Dermis blood vessel endothelial cell (primary cell): ENCODE results near the gene KIF18A. TPM values are rescaled to one million over a fixed set of nuclear protein-coding genes. Genes with fewer than 3 reads are reported as not detected.
"Not testable (repeated sequence)": the region's sequence is repeated elsewhere in the genome, so short reads cannot be mapped to it uniquely, and the experiment has no call there.

Source experiments
- DNase-seq: peaks from one replicate; pipeline ENCODE4 v3.0.0; 2010
- total RNA-seq: library from RNA; depleted of rRNA; stranded (reverse); fragments of >200 nt; gene quantifications from 2 replicates; pipeline ENCODE4 v1.2.3, GENCODE V29; 2014

The KIF18A gene
- total RNA-seq, 1 donor from 2014 or later = 4.8 TPM

DNA sequence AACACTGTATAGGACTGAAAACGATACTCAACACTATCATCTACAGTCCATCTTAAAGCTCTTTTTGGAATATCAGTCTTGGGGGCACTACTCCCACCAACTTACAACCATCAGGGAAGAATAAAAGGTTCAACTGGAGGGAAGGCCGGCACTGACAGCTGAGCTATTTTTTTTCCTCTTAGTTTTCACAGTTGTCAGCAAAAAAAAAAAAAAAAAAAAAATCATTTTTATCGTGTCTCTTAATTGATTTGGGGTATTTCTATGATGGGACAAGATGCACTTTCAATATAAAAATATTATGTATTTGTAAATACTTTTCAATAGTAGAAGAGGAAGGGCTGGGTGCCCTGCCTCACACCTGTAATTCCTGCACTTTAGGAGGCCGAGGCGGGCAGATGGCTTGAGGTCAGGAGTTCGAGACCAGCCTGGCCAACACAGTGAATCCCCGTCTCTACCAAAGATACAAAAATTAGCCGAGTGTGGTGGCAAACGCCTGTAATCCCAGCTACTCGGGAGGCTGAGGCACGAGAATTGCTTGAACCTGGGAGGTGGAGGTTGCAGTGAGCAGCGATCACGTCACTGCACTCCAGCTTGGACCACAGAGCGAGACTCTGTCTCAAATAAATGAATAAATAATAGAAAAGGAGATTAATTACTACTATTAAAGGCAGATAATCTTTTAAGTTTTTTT, 1.5 kb downstream of the KIF18A start:
- no peak for DNase-seq

DNA sequence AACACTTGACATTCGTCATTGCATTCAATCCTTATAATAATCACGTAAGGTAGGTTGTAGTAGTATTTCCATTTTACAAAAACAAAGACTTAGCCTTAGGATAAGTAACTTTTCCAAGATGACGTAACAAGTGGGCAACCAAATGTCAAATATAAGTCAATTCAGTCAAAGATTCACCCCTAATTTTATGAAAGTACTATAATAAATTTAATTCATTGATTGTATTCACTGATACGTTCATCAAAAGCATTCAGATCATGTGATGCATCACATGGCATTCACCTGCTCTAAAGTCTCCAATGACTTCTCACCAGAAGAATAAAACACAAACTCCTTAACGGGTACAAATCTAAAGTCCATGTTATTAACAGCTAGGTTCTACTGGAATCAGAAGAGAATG, 2.1 kb downstream of the KIF18A start:
- no peak for DNase-seq

DNA sequence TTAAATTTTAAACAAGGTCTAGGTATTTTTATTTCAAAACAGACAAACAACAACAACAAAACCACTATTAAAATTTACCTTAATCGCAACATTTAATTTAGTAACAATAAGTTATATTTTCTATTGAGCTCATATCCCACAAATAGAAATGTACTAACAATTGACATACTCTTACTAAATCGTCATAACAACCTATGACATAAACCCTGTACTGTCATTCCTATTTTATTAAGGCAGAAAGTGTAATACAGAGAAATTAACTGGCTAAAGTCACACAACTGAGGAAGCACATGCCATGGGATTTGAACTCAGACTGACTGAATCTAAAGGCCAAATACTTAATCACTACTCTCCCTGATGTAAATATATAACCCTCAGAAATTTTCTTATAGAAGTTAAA, 3.0 kb downstream of the KIF18A start:
- no peak for DNase-seq

DNA sequence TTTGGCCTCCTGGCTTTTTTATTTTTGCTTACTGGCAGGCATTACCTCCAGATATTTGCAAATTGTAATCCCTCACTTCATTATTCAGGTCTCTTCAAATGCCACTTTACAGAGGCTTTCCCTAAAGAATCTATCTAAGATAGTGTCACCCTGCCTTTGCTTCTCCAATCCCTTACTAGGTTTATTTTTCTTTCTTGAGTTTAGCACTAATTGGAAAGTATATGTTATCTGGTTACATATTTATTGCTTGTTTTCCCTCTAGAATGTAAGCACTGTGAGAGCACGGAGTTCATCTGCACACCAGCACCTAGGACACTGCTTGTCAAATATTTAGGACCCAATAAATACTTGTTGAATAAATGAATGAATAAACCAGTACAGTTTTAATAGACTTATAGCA, 3.5 kb downstream of the KIF18A start:
- DNase-seq = no peak

DNA sequence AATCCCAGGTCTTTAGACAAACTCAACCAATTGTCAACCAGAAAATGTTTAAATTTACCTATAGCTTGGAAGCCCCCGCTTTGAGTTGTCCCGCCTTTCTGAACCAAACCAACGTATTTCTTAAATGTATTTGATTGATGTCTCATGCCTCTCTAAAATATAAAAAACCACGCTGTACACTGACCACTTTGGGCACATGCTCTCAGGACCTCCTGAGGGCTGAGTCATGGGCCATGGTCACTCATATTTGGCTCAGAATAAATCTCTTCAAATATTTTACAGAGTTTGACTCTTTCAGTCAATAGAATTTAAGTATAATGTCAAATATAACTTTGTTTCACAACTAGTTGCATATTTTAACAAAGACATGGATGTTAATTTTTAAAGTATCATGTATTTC, 5.7 kb downstream of the KIF18A start:
- not testable (repeated sequence) for DNase-seq

DNA sequence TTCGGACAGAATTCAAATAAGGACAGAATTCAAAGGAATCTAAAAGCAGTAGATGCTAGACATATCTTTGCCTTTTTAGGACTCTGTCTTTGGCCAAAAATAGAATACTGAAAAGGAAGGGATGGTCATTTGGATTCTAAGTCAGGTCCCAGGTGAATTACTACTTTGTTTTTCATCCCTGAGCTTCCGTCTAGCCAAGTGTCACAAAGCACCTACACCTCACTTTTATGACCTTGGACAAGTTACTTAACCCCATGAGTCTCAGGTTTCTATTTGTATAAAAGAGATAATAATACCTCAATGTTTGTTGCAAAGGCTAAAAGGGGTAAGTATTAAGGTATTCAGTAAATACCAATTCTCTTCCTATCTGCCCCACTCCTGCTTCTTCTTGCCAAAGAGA, 7.3 kb downstream of the KIF18A start:
- no peak for DNase-seq

DNA sequence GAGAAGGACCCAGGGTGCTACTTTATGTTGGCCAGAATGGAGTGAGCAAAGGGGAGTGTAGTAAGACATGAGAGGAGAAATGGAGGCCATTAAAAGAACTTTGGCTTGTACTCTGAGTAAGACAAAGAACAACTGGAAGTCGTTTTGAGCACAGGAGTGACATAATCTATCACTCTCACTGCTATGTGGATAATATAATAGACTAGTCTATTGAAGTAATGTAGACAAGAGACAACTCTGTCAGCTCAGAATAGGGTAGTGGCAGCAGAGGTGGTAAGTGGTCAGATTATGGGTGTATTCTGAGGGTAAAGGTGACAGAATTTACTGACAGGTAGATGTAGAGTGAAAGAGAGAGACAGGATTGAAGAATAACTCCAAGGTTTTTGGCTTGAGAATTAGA, 8.2 kb downstream of the KIF18A start:
- no peak for DNase-seq

DNA sequence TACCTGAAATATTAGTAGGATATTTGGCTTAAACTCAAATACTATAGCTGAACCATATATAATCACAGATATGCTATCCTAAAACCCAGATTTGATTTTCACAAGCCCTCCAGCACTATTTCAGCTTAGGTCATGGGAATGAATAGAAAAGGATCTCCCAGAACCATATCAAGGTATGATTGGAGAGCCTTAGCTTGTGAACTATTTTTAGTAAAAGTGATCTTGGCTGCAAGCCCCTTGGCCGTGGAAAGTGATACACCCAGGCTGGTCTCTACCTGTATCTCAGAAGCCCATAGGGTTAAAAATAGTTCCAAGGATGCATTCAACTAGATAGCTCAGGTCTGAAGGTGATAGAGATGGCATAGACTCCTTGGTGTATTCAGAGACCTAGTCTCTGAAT, 9.7 kb downstream of the KIF18A start:
- no peak for DNase-seq

DNA sequence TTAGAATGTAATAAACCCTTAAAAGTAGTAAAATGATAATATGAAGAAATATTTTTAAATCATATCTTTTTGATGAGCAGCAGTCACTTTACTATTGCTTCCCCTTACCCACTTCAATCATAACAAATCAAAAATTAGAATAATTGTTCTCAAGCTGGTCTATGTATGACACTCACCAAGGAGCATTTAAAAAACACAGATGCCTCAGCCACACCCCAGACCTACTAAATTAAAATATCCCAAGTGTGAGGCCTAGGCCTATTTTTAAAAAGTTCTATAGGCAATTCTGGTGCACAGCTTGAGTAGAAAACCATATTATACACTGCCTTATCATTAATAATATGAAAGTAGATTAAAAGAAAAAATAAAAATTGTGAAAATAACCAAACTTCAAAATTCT, 15.2 kb downstream of the KIF18A start:
- DNase-seq = no peak

DNA sequence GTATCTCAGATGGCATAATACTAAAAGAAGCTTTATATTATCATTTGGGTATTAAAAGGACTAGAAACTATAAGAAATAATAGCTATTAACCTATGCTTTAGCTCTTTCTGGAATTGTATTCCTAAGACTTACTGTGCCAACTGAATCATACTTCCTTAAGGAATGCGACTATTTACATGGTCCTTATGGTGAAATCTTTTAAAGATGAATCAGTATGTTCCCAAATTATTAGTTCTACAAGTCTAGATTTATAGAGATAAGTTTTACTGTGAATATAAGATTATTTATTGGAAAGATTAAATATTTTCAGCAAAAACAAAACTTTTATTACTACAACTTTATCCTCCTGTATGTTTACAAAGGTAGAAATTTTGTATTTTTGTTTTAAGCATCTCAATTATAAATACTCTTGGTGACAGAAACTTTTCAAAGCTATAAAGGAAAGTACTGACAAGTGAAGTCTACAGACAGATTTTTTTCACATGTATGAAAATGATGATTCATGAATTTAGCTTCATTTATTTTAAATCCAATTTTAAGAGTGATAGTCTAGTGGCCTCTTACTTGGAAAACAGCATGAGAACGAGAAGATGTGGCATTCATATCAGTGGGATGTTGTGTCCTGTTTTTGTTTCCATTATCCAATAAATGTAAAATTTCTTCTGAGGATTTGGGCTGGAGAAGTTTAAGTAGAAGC, 17.8 kb downstream of the KIF18A start:
- DNase-seq = peak; percentile 45

DNA sequence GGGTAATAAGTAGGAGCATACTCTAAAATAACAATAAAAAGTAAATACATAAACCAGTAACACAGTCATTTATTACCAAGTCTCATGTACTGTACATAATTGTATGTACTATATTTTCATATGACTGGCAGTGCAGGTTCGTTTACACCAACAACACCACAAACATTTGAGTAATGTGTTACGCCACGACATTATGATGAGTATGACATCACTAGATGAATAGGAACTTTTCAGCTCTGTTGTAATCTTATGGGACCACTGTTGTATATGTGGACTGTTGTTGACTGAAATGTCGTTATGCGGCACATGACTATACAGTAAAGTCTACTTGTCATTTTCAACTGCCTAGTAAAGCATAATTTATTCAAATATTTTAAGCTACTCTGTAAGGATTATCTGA, 18.6 kb downstream of the KIF18A start:
- DNase-seq = no peak

DNA sequence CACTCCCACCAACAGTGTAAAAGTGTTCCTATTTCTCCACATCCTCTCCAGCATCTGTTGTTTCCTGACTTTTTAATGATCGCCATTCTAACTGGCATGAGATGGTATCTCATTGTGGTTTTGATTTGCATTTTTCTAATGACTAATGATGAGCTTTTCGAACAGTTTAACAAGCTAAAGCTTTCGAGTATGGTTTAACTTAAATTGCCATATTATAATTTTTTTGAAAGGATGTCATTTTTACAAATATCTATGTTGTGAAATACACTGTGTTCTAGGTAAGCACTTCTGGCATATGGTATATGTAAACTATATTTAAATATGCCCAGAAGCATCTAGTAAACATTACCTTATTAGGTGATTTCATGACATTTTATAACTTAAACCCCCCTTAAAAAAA, 20.3 kb downstream of the KIF18A start:
- DNase-seq = not testable (repeated sequence)

DNA sequence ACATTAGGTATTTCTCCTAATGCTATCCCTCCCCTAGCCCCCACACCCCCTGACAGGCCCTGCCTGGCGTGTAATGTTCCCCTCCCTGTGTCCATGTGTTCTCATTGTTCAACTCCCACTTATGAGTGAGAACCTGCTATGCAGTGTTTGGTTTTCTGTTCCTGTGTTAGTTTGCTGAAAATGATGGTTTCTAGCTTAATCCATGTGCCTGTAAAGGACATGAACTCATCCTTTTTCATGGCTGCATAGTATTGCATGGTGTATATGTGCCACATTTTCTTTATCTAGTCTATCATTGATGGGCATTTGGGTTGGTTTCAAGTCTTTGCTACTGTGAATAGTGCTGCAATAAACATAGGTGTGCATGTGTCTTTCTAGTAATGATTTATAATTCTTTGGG, 20.8 kb downstream of the KIF18A start:
- not testable (repeated sequence) for DNase-seq

DNA sequence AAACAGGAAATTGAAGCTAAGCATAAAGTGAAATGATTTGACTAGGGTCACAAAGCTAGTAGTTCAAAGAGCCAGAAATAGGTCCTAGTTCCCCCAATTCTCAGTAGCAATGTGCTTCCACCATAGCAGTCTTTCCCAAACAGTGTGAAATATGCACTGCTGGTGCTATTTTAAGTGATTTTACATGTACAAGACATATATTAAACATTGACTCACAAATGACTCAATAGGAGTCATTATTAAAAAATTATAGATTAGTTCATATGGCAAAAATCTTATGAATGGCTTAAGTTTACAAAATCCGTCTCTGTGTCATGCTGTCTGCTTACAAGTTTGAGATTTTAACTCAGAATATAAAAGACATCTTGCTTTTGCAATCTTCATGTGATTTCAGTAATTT, 21.4 kb downstream of the KIF18A start:
- DNase-seq = no peak

DNA sequence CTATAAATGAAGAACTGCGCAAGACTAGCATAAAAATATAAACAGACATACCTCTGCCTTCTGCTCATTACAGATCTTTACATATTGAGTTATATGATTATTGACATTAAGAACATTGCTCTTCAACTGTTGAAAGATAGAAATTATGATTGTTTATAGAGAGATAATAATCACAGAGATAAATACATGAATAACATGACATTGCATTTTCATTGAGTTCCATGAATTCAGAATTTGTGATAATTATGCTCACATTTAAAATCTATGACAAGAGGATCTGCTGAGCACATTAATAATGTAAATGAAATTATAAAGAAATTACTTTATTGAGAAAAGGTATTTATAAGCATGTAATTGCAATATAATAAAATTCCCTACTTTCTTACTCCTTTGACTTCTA, 24.8 kb downstream of the KIF18A start:
- DNase-seq = no peak

DNA sequence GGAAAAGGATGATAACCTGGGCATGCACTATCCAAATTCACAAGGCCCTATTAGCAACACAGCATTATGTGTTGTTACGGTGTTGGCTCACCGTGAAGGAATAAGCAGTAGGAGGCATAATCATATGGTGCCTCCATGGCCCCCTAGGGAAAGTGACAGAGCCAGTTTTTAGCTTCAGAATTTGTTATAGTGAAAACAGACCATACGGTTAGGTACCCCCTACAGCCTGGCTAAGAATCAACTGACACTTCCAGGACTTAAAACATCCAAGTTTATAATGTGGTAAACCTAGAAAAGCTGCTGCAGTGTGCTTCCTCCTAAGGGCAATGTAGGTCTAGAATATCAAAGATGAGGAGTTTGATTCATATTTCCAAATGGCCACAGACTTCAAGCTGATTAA, 30.4 kb downstream of the KIF18A start:
- DNase-seq = no peak

DNA sequence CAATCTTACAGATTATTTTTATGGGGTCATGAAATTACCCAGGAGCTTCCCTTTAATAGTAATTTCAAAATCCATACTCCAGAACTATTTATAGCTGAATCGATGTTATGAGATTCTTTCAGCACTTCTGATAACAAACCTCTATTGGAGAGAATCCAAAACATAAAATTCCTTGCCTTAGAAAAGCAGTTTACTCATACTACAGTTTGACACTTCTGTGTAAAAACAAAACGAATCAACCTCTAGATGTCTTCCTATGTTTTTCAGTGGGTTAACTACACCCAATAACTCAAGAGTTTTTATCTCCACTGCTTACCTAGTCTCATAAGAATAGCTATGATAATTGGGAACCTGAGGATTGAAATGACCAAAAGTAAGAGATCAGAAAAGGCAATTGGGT, 35.6 kb downstream of the KIF18A start:
- DNase-seq = peak; percentile 19

DNA sequence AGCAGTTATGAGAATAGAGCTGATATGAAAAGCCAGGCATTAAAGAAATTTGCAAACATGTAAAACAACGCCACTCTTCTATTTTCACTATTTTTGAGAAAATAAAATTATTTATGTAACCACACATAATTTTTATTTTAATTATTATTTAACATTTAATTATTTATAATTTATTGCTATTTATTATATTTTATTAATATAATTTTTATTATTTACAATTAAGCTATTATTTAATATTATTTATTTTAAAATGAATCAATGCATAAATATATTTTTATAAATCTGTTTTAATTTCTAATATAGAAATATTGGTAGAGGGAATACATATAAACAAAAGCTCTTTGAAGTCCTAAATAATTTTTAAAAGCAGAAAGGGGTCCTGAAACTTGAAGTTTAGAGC, 36.7 kb downstream of the KIF18A start:
- DNase-seq = no peak

DNA sequence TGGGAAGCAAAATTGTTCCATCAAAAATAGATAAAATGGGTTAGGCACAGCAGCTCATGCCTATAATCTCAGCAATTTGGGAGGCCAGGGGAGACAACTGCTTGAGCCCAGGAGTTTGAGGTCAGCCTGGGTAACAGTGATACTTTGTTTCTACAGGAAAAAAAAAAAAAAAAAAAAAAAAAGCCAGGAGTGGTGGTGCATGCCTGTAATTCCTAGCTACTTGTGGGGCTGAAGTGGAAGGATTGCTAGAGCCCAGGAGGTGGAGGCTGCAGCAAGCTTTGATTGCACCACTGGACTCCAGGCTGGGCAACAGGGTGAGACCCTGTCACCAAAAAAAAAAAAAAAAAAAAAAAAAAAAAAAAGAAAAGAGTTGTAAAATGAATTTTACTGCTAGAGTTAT, 49.6 kb downstream of the KIF18A start:
- DNase-seq = no peak

DNA sequence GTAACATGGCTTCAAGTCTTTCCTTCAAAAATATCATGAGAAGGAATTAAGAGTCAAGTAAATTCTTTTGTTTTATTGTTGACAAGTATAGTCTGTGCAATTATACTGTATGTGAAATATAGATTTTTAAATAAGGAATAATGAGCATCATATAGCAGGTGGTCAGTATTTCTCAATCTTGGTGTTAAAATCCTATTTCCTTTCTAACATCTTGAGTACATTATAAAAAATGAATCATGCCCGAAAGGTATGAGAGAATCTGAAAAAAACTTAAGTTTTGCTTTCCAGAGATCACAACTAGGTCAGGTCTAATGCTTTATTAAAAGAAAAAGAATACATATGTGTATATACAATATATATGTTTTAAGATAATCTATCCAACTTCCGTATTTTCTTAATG, 53.1 kb downstream of the KIF18A start:
- no peak for DNase-seq

DNA sequence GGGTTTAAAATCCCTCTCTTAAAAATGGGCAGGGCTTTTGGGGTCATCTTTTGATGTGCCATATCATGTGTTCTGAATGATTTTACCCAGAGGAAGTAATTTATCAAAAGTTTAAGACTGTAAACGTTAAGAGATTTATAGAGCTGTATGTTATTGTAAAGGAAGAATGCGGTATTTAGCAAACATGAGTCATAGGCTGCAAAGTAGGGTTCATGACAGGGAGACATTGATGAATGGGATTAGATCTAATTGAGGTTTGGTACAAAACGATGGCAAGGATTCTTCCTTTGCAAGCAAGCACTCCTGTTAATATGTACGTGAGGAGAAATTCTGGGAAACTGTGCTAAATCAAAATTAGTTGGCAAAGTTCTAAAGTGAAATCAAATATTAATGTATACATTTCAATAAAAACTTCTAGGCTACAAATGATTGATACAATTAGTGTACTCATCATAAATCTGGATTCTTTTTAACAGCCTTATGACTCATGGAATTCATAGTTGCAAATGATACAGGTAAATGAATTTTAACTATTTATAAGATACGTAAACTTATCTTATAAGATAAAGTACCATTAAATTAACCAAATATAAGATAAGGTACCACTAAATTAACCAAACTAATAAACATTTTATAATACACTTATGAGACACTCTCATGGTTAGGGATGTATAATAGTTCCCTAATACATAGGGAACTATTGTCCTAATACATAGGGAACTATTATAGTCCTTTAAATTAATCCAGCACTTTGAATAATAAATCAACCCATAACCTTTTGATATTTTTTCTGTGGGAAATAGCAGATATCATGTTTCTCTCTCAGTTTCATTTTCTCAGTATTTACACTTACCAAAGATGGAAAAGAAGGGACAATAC, 58.4 kb downstream of the KIF18A start:
- DNase-seq = peak; percentile 39

DNA sequence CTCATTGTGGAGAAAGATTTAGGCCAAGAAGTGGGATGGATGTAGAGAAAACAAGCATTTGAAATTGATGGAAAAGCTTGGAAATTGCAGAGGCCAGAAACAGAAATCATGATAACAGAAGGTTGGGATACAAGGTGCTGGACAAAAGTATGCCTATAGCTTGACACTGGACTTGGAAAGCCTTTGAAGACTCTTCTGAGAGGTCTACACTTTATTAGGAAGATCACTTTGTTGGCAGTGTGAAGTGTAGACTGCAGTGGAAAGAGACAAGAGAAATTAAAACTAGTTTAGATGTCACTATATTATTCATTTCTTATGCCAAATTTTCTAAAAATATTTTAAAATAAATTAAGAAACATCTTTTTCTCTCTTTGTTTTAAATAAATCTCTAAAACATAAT, 59.1 kb downstream of the KIF18A start:
- DNase-seq = no peak

DNA sequence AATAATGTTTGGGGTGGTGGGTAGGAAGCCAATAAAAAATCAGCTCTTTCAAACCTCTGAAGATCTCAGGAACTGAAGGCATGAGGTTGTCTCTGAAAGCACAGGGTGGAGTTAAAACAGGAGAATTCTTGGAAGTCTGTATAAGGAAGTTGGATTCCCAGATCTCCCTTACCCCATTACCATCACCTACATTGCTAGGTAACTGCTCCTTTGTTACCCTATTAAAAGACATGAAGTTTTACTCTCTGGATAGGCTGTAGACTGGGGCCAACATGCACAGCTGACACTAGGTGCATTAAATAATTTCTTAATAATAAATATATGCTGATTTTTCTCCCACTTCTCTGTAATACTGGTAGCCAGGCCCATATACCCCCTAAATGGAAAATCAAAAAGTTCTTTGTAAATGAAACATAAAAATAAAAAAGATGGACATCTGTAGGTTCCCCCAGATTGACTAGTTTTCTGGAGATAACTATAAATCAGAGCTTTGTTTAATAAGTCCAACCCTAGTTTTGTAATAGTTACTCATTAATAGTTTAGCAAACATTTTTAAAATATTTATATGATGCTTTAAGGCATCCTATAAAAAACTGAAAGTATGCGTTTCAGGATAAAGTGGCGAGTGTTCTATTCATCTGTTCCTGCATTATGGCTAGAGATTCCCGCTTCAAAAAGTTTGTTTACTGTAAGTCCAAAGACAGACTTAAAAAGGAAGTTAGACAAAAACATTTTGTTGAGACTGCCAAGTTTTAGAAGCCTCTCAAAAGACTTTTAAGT, 63.8 kb downstream of the KIF18A start:
- DNase-seq = no peak
